GM23338 (cell line): ENCODE measurements around the gene DRD2. TPM values are rescaled to one million over a fixed set of nuclear protein-coding genes. Genes with fewer than 3 reads are reported as not detected.

Experiments used
- ATAC-seq: fragments of 200-7000 bp; cut with Tn5 transposase; 3 replicates; pipeline ENCODE4 v1.9.1; 2020
- DNase-seq: peaks from one replicate; pipeline ENCODE4 v3.0.0-alpha.2; 2015; ENCODE audit warnings: low spot score
- H2AFZ ChIP-seq: fragments of 200-600 bp; sonication (generic); 2 replicates; pipeline ENCODE4 v1.8.0; 2016; ENCODE audit warnings: antibody characterized with exemption, mild to moderate bottlenecking, moderate library complexity
- H3F3A ChIP-seq: fragments of 200-600 bp; sonication (generic); replicated peaks from 2 replicates; pipeline ENCODE4 v1.8.0; 2017; ENCODE audit warnings: antibody characterized with exemption, mixed run types, low read depth
- H3K27ac ChIP-seq: fragments of 200-600 bp; sonication (generic); 2 replicates; pipeline ENCODE4 v1.6.1; 2016; ENCODE audit warnings: low read depth
- H3K27me3 ChIP-seq: fragments of 200-600 bp; sonication (generic); 2 replicates; pipeline ENCODE4 v1.8.0; 2016; ENCODE audit warnings: mild to moderate bottlenecking, mixed run types, moderate library complexity; ENCODE audit not compliant: insufficient read depth
- H3K36me3 ChIP-seq: fragments of 200-600 bp; sonication (generic); 2 replicates; pipeline ENCODE4 v1.8.0; 2016; ENCODE audit warnings: mild to moderate bottlenecking; ENCODE audit not compliant: insufficient read depth
- H3K4me1 ChIP-seq: fragments of 200-600 bp; sonication (generic); 2 replicates; pipeline ENCODE4 v1.8.0; 2016; ENCODE audit warnings: mild to moderate bottlenecking, moderate library complexity; ENCODE audit not compliant: insufficient read depth
- H3K4me2 ChIP-seq: fragments of 200-600 bp; sonication (generic); 2 replicates; pipeline ENCODE4 v1.7.1; 2017; ENCODE audit warnings: mixed run types
- H3K4me3 ChIP-seq: fragments of 200-600 bp; sonication (generic); 2 replicates; pipeline ENCODE4 v1.6.1; 2016; ENCODE audit warnings: mixed run types
- H3K79me2 ChIP-seq: fragments of 200-600 bp; sonication (generic); replicated peaks from 2 replicates; pipeline ENCODE4 v1.8.0; 2017; ENCODE audit warnings: mild to moderate bottlenecking; ENCODE audit not compliant: insufficient read depth
- H3K9me2 ChIP-seq: fragments of 200-600 bp; sonication (generic); 2 replicates; pipeline ENCODE4 v1.8.0; 2017; ENCODE audit not compliant: insufficient read depth
- H4K20me1 ChIP-seq: fragments of 200-600 bp; sonication (generic); replicated peaks from 2 replicates; pipeline ENCODE4 v1.8.0; 2017; ENCODE audit warnings: mild to moderate bottlenecking; ENCODE audit not compliant: insufficient read depth
- H3K27ac Mint-ChIP-seq: 2 replicates; pipeline ENCODE4 v1.8.0; 2020; ENCODE audit warnings: inconsistent platforms, mild to moderate bottlenecking, moderate library complexity, mixed read lengths
- H3K27me3 Mint-ChIP-seq: 3 replicates; pipeline ENCODE4 v1.8.0; 2022; ENCODE audit warnings: low read depth, mild to moderate bottlenecking, moderate library complexity, mixed read lengths, inconsistent platforms; ENCODE audit not compliant: insufficient read depth, poor library complexity
- H3K36me3 Mint-ChIP-seq: 3 replicates; pipeline ENCODE4 v1.8.0; 2021; ENCODE audit warnings: low read depth, mild to moderate bottlenecking, inconsistent platforms, moderate library complexity, mixed read lengths
- H3K4me1 Mint-ChIP-seq: 3 replicates; pipeline ENCODE4 v1.8.0; 2020; ENCODE audit warnings: mild to moderate bottlenecking, inconsistent platforms, mixed read lengths
- H3K4me3 Mint-ChIP-seq: 3 replicates; pipeline ENCODE4 v1.8.0; 2021; ENCODE audit warnings: moderate library complexity, mild to moderate bottlenecking, inconsistent platforms, mixed read lengths
- H3K9me3 Mint-ChIP-seq: 3 replicates; pipeline ENCODE4 v1.8.0; 2020; ENCODE audit warnings: moderate library complexity, mild to moderate bottlenecking, inconsistent platforms, mixed read lengths
- CREB1 ChIP-seq: fragments of 250-450 bp; sonication (Bioruptor Pico); IDR thresholded peaks from 2 replicates; pipeline ENCODE4 v1.5.0; 2020; ENCODE audit warnings: low read depth, mild to moderate bottlenecking, moderate library complexity
- CTCF ChIP-seq, 2 experiments: fragments of 200-600 bp in 1 of 2; sonication (generic) in 1 of 2; conservative IDR thresholded peaks; 2 replicates each; pipeline versions ENCODE4 v1.5.1 to v1.6.1; 2016 to 2017; ENCODE audit warnings: antibody characterized with exemption in 2 of 2, low read depth in 2 of 2, mild to moderate bottlenecking in 2 of 2, moderate library complexity in 1 of 2
- EZH2 ChIP-seq: fragments of 200-600 bp; sonication (generic); IDR thresholded peaks from one replicate; pipeline ENCODE4 v1.8.0; 2017; ENCODE audit warnings: antibody characterized with exemption, mild to moderate bottlenecking, low read depth; ENCODE audit not compliant: unreplicated experiment
- EZH2phosphoT487 ChIP-seq: fragments of 200-600 bp; sonication (generic); IDR thresholded peaks from one replicate; pipeline ENCODE4 v1.8.1; 2018; ENCODE audit warnings: antibody characterized with exemption; ENCODE audit not compliant: unreplicated experiment
- JUNB ChIP-seq: IDR thresholded peaks from one replicate; pipeline ENCODE4 v1.6.1; 2016; ENCODE audit warnings: antibody characterized with exemption; ENCODE audit not compliant: unreplicated experiment
- NANOG ChIP-seq: IDR thresholded peaks from 2 replicates; pipeline ENCODE4 v1.6.1; 2016; ENCODE audit warnings: antibody characterized with exemption, borderline replicate concordance
- POLR2AphosphoS5 ChIP-seq: IDR thresholded peaks from 2 replicates; pipeline ENCODE4 v1.6.1; 2016; ENCODE audit warnings: antibody characterized with exemption, low read depth
- REST ChIP-seq: IDR thresholded peaks from one replicate; pipeline ENCODE4 v1.6.1; 2018; ENCODE audit warnings: antibody characterized with exemption; ENCODE audit not compliant: unreplicated experiment
- STAT1 ChIP-seq: IDR thresholded peaks from one replicate; pipeline ENCODE4 v1.6.1; 2016; ENCODE audit warnings: antibody characterized with exemption; ENCODE audit not compliant: unreplicated experiment
- ZNF114 ChIP-seq: fragments of 250-450 bp; sonication (Bioruptor Pico); IDR thresholded peaks from 2 replicates; pipeline ENCODE4 v1.5.0; 2020; ENCODE audit warnings: mild to moderate bottlenecking, moderate library complexity
- ZNF331 ChIP-seq: fragments of 250-450 bp; sonication (Bioruptor Pico); IDR thresholded peaks from 2 replicates; pipeline ENCODE4 v1.5.0; 2020; ENCODE audit warnings: low read depth, mild to moderate bottlenecking, moderate library complexity
- polyA plus RNA-seq: library from polyadenylated mRNA; unstranded; fragments of >200 nt; fragmentation: Nextera tagmentation; extraction: Ambion mirVana; gene quantifications from 2 replicates; pipeline ENCODE4 v1.2.1, GENCODE V29; 2016
- total RNA-seq: library from RNA; depleted of rRNA; stranded (reverse); fragments of >200 nt; shearing (Covaris generic); gene quantifications from 2 replicates; pipeline ENCODE4 v1.2.3, GENCODE V29; 2014
- TF ChIP-seq, protein P1 (sequence below): fragments of 250-450 bp; sonication (Bioruptor Pico); IDR thresholded peaks from 2 replicates; pipeline ENCODE4 v1.5.0; 2020; ENCODE audit warnings: mild to moderate bottlenecking, moderate library complexity
- TF ChIP-seq, protein P2 (sequence below): IDR thresholded peaks from 2 replicates; pipeline ENCODE4 v1.6.1; 2016; ENCODE audit warnings: antibody characterized with exemption

DRD2 gene
- total and polyA plus RNA-seq, 2 experiments from 2014 or later: 0.21 to 0.66 TPM

DNA sequence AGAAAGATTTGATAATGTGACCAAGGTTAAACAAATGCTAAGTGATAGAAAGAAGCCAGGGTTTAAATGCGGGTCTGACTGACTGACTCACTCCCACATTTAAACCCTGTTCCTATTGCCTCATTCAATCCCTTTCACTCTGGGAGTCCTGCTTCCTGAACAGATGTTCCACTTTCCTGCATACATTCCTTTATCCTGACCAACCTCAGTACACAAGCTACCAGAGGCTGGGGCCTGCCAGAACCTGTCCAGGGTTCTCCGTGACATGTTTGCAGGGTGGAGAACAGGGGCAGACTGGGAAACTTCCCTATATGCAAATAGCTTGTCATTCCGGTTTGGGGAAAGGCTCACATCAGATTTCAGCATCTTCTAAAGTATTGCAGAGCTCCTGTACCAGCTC is 90.6 kb downstream of the DRD2 start:
- Histone ChIP-seq H3F3A (no peaks in the 10 kb centered on the region), H3K4me2 (no peak overlapping the region), H2AFZ (no peak overlapping the region), H3K27me3 (0 out of 2 replicates have a peak, but pooled peaks cover 5% of the 10 kb centered on the region), H3K79me2 (no peaks in the 10 kb centered on the region), H3K9me2 (no peaks in the 10 kb centered on the region), H4K20me1 (no peaks in the 10 kb centered on the region), H3K36me3 (no peaks in the 10 kb centered on the region), H3K27ac (no peak overlapping the region), H3K4me3 (no peak overlapping the region), H3K4me1 (peaks cover 6% of the 10 kb centered on the region; the same call in 1 of the 2 replicates)
- no peak for ATAC-seq
- no peak for TF ChIP-seq JUNB
- TF ChIP-seq NANOG: no peak
- no peak for TF ChIP-seq CTCF (conservative IDR thresholded peaks at IDR 0.05; ENCODE audit: low read depth in 2 of 2)
- TF ChIP-seq CREB1: no peak
- TF ChIP-seq ZNF114 (CRISPR knock-in tag): no peak
- TF ChIP-seq ZNF331 (CRISPR knock-in tag): no peak
- TF ChIP-seq EZH2: no peak
- TF ChIP-seq REST: no peak
- TF ChIP-seq, protein P1, sequence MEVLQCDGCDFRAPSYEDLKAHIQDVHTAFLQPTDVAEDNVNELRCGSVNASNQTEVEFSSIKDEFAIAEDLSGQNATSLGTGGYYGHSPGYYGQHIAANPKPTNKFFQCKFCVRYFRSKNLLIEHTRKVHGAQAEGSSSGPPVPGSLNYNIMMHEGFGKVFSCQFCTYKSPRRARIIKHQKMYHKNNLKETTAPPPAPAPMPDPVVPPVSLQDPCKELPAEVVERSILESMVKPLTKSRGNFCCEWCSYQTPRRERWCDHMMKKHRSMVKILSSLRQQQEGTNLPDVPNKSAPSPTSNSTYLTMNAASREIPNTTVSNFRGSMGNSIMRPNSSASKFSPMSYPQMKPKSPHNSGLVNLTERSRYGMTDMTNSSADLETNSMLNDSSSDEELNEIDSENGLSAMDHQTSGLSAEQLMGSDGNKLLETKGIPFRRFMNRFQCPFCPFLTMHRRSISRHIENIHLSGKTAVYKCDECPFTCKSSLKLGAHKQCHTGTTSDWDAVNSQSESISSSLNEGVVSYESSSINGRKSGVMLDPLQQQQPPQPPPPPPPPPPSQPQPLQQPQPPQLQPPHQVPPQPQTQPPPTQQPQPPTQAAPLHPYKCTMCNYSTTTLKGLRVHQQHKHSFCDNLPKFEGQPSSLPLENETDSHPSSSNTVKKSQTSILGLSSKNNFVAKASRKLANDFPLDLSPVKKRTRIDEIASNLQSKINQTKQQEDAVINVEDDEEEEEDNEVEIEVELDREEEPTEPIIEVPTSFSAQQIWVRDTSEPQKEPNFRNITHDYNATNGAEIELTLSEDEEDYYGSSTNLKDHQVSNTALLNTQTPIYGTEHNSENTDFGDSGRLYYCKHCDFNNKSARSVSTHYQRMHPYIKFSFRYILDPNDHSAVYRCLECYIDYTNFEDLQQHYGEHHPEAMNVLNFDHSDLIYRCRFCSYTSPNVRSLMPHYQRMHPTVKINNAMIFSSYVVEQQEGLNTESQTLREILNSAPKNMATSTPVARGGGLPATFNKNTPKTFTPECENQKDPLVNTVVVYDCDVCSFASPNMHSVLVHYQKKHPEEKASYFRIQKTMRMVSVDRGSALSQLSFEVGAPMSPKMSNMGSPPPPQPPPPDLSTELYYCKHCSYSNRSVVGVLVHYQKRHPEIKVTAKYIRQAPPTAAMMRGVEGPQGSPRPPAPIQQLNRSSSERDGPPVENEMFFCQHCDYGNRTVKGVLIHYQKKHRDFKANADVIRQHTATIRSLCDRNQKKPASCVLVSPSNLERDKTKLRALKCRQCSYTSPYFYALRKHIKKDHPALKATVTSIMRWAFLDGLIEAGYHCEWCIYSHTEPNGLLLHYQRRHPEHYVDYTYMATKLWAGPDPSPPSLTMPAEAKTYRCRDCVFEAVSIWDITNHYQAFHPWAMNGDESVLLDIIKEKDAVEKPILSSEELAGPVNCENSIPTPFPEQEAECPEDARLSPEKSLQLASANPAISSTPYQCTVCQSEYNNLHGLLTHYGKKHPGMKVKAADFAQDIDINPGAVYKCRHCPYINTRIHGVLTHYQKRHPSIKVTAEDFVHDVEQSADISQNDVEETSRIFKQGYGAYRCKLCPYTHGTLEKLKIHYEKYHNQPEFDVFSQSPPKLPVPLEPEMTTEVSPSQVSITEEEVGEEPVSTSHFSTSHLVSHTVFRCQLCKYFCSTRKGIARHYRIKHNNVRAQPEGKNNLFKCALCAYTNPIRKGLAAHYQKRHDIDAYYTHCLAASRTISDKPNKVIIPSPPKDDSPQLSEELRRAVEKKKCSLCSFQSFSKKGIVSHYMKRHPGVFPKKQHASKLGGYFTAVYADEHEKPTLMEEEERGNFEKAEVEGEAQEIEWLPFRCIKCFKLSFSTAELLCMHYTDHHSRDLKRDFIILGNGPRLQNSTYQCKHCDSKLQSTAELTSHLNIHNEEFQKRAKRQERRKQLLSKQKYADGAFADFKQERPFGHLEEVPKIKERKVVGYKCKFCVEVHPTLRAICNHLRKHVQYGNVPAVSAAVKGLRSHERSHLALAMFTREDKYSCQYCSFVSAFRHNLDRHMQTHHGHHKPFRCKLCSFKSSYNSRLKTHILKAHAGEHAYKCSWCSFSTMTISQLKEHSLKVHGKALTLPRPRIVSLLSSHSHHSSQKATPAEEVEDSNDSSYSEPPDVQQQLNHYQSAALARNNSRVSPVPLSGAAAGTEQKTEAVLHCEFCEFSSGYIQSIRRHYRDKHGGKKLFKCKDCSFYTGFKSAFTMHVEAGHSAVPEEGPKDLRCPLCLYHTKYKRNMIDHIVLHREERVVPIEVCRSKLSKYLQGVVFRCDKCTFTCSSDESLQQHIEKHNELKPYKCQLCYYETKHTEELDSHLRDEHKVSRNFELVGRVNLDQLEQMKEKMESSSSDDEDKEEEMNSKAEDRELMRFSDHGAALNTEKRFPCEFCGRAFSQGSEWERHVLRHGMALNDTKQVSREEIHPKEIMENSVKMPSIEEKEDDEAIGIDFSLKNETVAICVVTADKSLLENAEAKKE (CRISPR knock-in tag): no peak
- TF ChIP-seq EZH2phosphoT487: no peak
- TF ChIP-seq, protein P2, sequence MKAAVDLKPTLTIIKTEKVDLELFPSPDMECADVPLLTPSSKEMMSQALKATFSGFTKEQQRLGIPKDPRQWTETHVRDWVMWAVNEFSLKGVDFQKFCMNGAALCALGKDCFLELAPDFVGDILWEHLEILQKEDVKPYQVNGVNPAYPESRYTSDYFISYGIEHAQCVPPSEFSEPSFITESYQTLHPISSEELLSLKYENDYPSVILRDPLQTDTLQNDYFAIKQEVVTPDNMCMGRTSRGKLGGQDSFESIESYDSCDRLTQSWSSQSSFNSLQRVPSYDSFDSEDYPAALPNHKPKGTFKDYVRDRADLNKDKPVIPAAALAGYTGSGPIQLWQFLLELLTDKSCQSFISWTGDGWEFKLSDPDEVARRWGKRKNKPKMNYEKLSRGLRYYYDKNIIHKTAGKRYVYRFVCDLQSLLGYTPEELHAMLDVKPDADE: no peak
- no peak for TF ChIP-seq POLR2AphosphoS5
- TF ChIP-seq STAT1: no peak
- H3K27me3 Mint-ChIP-seq: peaks cover 3% of the 10 kb centered on the region
- no peak overlapping the region for H3K27ac Mint-ChIP-seq
- no peak overlapping the region for H3K4me3 Mint-ChIP-seq
- DNase-seq: no peak
- H3K4me1 Mint-ChIP-seq: peaks cover 3% of the 10 kb centered on the region; the same call in 2 of the 3 replicates
- 0 out of 3 replicates have a peak, but pooled peaks cover 3% of the 10 kb centered on the region for H3K9me3 Mint-ChIP-seq
- H3K36me3 Mint-ChIP-seq: no peaks in the 10 kb centered on the region
